NCI-H526 (cell line): ENCODE results near the gene DBNDD1.
"Not testable (repeated sequence)": the region's sequence is repeated elsewhere in the genome, so short reads cannot be mapped to it uniquely, and the experiment has no call there.

Source experiments
- DNase-seq, 2 experiments: peaks; one replicate each; lab custom pipeline; 2025; lab: John Stamatoyannopoulos, UW

DBNDD1 gene

GRCh38 chr16:90018652-90019542 is at the start of gene DBNDD1:
TSS of gene DBNDD1 (minus strand) at chr16:90019456. CDS start at chr16:90019341, 115 bp downstream.
- DNase-seq, result peak in 1 of 2 experiments; percentile 65

GRCh38 chr16:90061437-90061836 is 42.2 kb upstream of the DBNDD1 start:
- DNase-seq, result no peak

- no peak for DNase-seq
Measured at GRCh38 chr16:90057738-90058173, 38.5 kb upstream of the DBNDD1 start.

- not testable (repeated sequence) for DNase-seq
Measured at GRCh38 chr16:90056521-90056920, 37.3 kb upstream of the DBNDD1 start.

- DNase-seq, result no peak
Measured at GRCh38 chr16:90055371-90055770, 36.1 kb upstream of the DBNDD1 start.

DNA sequence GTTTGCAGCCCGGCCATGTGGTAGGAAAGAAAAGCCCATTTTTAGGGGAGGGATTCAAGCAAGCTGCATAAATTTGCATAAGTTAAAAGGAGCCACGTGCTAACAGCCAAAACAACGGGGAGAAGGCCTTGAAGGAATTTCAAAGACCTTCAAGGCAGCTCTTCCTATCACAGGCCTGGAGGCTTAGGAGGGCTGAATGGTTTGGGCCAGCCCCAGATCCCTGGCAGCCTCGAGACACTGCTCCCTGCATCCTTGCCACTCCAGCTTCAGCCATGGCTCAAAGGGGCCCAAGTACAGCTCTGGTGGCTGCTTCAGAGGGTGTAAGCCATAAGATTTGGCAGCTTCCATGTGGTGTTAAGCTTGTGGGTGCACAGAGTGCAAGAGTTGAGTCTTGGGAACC is 35.3 kb upstream of the DBNDD1 start:
- no peak for DNase-seq

DNA sequence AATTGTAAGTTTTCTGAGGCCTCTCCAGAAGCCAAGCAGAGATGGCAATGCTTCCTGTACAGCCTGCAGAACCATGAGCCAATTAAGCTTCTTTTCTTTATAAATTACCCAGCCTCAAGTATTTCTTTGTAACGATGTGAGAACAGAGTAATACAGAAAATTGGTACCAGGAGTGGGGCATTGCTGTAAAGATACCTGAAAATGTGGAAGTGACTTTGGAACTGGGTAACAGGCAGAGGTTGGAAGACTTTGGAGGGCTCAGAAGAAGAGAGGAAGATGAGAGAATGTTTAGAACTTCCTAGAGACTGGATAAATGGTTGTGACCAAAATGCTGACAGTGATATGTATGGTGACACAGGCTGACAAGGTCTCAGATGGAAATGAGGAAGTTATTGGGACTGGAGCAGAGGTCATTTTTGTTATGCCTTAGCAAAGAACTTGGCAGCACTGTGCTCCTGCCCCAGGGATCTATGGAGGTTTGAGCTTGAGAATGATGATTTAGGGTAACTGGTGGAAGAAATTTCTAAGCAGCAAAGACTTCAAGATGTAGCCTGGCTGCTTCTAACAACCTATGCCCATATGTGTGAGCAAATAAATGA is 34.7 kb upstream of the DBNDD1 start:
- DNase-seq, result no peak

- no peak for DNase-seq
Measured at GRCh38 chr16:90050969-90051368, 31.7 kb upstream of the DBNDD1 start.

DNA sequence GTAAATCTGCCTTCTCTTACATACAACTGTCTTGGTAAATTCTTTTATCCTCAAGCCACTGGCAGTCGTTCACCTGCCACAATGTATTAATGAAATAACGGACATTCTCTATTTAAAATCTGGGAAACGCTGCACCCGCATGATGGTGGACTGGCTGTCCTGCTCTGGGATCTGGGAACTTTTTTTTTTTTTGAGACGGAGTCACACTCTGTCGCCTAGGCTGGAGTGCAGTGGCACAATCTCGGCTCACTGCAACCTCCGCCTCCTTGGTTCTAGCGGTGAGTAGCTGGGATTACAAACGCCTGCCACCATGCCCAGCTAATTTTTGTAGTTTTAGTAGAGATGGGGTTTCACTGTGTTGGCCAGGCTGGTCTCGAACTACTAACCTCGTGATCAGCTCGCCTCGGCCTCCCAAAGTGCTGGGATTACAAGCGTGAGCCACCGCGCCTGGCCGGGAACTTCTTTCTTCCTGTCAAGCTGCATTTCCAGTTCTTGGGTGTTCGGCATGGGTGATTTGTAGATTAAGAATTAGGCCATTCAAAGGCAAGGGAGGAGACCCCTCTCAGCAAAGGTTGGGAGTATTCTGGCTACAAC is 29.6 kb upstream of the DBNDD1 start:
- DNase-seq, result no peak

- no peak for DNase-seq
Measured at GRCh38 chr16:90048347-90048722, 29.1 kb upstream of the DBNDD1 start.

DNA sequence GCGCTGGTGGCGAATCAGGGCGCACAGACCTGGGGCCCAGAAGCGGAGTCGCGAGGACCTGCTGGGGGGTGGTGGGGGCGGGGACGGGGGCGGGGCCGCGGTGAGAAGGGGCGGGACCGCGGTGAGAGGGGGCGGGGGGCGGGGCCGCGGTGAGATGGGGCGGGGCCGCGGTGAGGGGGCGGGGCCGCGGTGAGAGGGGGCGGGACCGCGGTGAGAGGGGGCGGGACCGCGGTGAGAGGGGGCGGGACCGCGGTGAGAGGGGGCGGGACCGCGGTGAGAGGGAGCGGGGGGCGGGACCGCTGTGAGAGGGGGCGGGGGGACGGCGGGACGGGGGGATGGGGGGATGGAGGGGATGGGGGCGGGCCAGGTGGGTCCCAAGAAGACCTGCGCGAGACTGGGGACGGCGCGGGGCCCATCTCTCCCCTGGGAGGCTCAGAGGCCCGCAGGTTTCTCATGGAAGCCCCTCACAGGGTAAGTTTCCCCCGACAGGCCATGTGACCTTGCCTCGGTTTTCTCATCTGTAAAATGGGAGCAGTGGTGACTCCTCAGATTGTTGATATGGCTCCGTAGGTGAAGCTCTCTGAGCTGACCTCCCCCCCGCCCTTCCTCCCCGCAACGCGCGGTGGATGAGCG is 28.6 kb upstream of the DBNDD1 start:
- peak in 1 of 2 experiments; percentile 33 for DNase-seq

GRCh38 chr16:90046971-90047713 is 27.9 kb upstream of the DBNDD1 start:
- DNase-seq, result peak in 1 of 2 experiments; percentile 12

GRCh38 chr16:90046122-90046970 is 27.1 kb upstream of the DBNDD1 start:
- peak in 1 of 2 experiments; percentile 55 for DNase-seq

DNA sequence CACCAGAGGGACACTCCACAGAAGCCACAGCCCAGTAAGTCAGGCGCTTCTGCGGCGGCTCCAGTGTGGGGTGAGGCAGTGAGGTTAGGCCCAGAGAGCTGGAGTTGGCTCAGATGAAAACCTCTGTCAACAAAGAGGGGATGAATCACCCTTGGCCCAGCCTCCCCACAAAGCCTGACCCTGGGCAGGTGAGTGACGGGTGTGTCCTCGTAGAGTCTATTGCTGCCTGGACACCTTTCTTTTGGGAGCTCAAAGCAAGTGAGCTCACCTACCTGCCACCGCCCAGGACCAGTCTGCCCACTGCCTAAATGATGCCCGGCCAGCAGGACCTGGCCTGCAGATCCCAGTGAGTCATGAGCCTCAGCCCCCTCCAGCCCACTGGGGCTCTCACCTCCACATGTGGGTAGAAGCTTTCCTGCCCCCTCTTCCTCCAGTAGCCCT is 24.9 kb upstream of the DBNDD1 start:
- no peak for DNase-seq

DNA sequence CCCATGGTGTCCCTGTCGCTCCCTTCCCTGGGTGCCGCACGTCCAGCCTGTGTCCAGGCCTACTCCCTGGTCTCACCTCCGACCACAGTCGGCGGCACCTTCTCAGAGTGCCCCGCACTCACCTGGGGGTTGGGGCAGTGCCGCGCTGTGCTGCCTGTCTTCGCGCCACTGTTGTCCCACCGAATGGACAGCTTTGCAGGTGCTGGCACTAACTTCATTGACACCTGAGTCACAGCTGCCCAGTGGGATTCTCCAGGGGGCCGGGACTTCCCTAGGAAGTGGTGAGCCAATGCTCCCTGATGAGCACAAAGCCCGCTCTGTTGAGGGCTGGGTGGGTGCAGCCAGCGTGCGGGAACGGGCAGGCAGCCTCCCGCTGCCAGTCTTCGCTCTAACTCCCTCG is 24.3 kb upstream of the DBNDD1 start:
- no peak for DNase-seq

GRCh38 chr16:90042946-90043514 is 23.8 kb upstream of the DBNDD1 start:
- DNase-seq, result no peak

DNA sequence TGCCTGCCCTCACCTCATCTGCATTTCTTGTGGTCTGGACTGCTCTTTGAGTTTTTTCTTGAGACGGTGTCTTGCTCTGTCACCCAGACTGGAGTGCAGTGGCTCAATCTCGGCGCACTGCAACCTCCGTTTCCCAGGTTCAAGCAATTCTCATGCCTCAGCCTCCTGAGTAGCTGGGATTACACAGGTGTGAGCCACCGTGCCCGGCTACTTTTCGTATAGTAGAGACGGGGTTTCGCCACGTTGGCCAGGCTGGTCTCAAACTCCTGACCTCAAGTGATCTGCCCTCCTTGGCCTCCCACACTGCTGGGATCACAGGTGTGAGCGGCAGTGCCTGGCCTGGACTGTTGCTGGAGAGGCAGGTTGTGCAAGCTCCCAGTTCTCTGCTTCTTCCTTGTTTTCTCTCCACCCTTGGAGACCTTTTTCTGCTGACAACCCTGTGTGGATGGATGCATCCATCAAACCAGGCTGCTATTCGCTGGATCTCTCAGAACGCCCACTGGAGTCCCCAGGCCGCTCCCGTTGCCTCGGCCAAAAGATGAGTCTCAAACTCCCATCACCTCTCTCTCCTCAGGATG is 22.7 kb upstream of the DBNDD1 start:
- no peak for DNase-seq

DNA sequence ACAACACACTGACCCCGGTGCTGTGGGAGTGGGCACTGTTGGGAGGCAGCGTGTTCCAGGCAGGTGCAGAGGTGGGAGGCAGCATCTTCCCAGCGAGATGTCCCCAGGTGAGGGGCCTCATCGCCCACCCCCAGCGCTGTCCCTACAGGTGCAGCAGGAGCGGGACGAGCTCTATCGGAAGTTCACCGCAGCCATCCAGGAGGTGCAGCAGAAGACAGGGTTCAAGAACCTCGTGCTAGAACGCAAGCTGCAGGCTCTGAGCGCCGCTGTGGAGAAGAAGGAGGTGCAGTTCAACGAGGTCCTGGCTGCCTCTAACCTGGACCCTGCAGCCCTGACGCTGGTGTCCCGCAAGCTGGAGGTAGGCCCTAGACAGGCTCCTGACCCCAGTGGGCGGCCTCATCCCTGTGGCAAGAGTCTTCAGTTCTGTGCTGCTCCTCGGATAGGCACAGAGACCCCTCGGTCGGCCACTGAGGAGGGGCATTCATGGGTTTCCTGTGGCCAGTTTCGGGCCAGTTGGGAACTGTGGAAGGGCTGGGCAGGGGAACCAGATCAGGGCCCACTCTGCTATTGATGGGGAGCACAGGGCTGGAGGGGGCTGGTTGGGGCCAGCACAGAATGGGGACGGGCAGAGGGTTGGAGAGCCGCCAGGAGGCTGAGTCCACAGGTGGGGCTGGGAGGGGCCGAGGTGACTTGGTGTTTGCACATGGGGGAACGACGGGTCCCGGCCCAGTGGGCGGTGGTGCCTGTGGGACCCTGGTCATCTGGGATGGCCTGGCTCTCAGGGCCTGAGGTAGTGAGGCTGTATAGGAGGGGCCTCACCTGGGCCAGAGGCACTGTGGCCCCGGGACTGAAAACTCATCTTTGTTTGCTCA is 21.1 kb upstream of the DBNDD1 start:
- DNase-seq, result no peak

- no peak for DNase-seq
Measured at GRCh38 chr16:90037276-90037675, 18.0 kb upstream of the DBNDD1 start.
